ENCODE data around the gene SH3RF3.

SH3RF3 gene

GRCh38 chr2:109371481-109372170 is 242.6 kb downstream of the SH3RF3 start:
- H3K4me1 ChIP-seq (ENCODE audit: control insufficient read depth, insufficient read depth, low read length) = peaks cover 7% of the 10 kb centered on the region
- H3K9ac ChIP-seq (ENCODE audit: low read depth, low read length) = no peak overlapping the region
- H3K36me3 ChIP-seq (ENCODE audit: insufficient read depth, low read length) = peaks cover 43% of the 10 kb centered on the region
- H3K27me3 ChIP-seq (ENCODE audit: control insufficient read depth, insufficient read depth, low read length) = no peaks in the 10 kb centered on the region
- no peaks in the 10 kb centered on the region for H3K9me3 ChIP-seq (replicated peaks; ENCODE audit: low read length)
- no peak overlapping the region for H3K4me3 ChIP-seq (ENCODE audit: low read length)
- no peak overlapping the region for H3K4me2 ChIP-seq (ENCODE audit: low read length)

GRCh38 chr2:109372171-109372568 is 243.2 kb downstream of the SH3RF3 start:
- Histone ChIP-seq H3K27me3 (ENCODE audit: control insufficient read depth, insufficient read depth, low read length) (no peaks in the 10 kb centered on the region), H3K4me1 (ENCODE audit: control insufficient read depth, insufficient read depth, low read length) (peaks cover 11% of the 10 kb centered on the region), H3K9ac (ENCODE audit: low read depth, low read length) (no peak overlapping the region), H3K9me3 (replicated peaks; ENCODE audit: low read length) (no peaks in the 10 kb centered on the region), H3K4me3 (ENCODE audit: low read length) (no peak overlapping the region), H3K36me3 (ENCODE audit: insufficient read depth, low read length) (peaks cover 43% of the 10 kb centered on the region), H3K4me2 (ENCODE audit: low read length) (no peak overlapping the region)

GRCh38 chr2:109372614-109373013 is 243.6 kb downstream of the SH3RF3 start:
- H3K9ac ChIP-seq (ENCODE audit: low read depth, low read length) = no peak overlapping the region
- H3K4me3 ChIP-seq (ENCODE audit: low read length) = no peak overlapping the region
- no peaks in the 10 kb centered on the region for H3K27me3 ChIP-seq (ENCODE audit: control insufficient read depth, insufficient read depth, low read length)
- H3K4me1 ChIP-seq (ENCODE audit: control insufficient read depth, insufficient read depth, low read length) = peaks cover 14% of the 10 kb centered on the region
- H3K36me3 ChIP-seq (ENCODE audit: insufficient read depth, low read length) = peaks cover 43% of the 10 kb centered on the region
- no peaks in the 10 kb centered on the region for H3K9me3 ChIP-seq (replicated peaks; ENCODE audit: low read length)
- no peak overlapping the region for H3K4me2 ChIP-seq (ENCODE audit: low read length)

- Histone ChIP-seq H3K9ac (ENCODE audit: low read depth, low read length) (no peak overlapping the region), H3K4me1 (ENCODE audit: control insufficient read depth, insufficient read depth, low read length) (peaks cover 14% of the 10 kb centered on the region), H3K36me3 (ENCODE audit: insufficient read depth, low read length) (peaks cover 43% of the 10 kb centered on the region), H3K27me3 (ENCODE audit: control insufficient read depth, insufficient read depth, low read length) (no peaks in the 10 kb centered on the region), H3K4me2 (ENCODE audit: low read length) (no peak overlapping the region), H3K9me3 (replicated peaks; ENCODE audit: low read length) (no peaks in the 10 kb centered on the region), H3K4me3 (ENCODE audit: low read length) (no peak overlapping the region)
Observed at GRCh38 chr2:109373791-109374547, 245.0 kb downstream of the SH3RF3 start.

- Histone ChIP-seq H3K36me3 (ENCODE audit: insufficient read depth, low read length) (peaks cover 43% of the 10 kb centered on the region), H3K4me2 (ENCODE audit: low read length) (no peak overlapping the region), H3K9ac (ENCODE audit: low read depth, low read length) (no peak overlapping the region), H3K9me3 (replicated peaks; ENCODE audit: low read length) (no peaks in the 10 kb centered on the region), H3K27me3 (ENCODE audit: control insufficient read depth, insufficient read depth, low read length) (no peaks in the 10 kb centered on the region), H3K4me3 (ENCODE audit: low read length) (no peak overlapping the region), H3K4me1 (ENCODE audit: control insufficient read depth, insufficient read depth, low read length) (peaks cover 14% of the 10 kb centered on the region)
Observed at GRCh38 chr2:109374548-109375130, 245.6 kb downstream of the SH3RF3 start.

- Histone ChIP-seq H3K4me3 (ENCODE audit: low read length) (no peak overlapping the region), H3K9ac (ENCODE audit: low read depth, low read length) (no peak overlapping the region), H3K36me3 (ENCODE audit: insufficient read depth, low read length) (peaks cover 43% of the 10 kb centered on the region), H3K27me3 (ENCODE audit: control insufficient read depth, insufficient read depth, low read length) (no peaks in the 10 kb centered on the region), H3K9me3 (replicated peaks; ENCODE audit: low read length) (no peaks in the 10 kb centered on the region), H3K4me1 (ENCODE audit: control insufficient read depth, insufficient read depth, low read length) (peaks cover 14% of the 10 kb centered on the region), H3K4me2 (ENCODE audit: low read length) (no peak overlapping the region)
Observed at GRCh38 chr2:109375131-109375561, 246.1 kb downstream of the SH3RF3 start.

- no peak overlapping the region for H3K4me2 ChIP-seq (ENCODE audit: low read length)
- H3K36me3 ChIP-seq (ENCODE audit: insufficient read depth, low read length) = peaks cover 43% of the 10 kb centered on the region
- H3K4me1 ChIP-seq (ENCODE audit: control insufficient read depth, insufficient read depth, low read length) = peaks cover 14% of the 10 kb centered on the region
- no peak overlapping the region for H3K4me3 ChIP-seq (ENCODE audit: low read length)
- H3K27me3 ChIP-seq (ENCODE audit: control insufficient read depth, insufficient read depth, low read length) = no peaks in the 10 kb centered on the region
- no peaks in the 10 kb centered on the region for H3K9me3 ChIP-seq (replicated peaks; ENCODE audit: low read length)
- no peak overlapping the region for H3K9ac ChIP-seq (ENCODE audit: low read depth, low read length)
Observed at GRCh38 chr2:109375656-109376055, 246.7 kb downstream of the SH3RF3 start.

GRCh38 chr2:109376115-109376514 is 247.1 kb downstream of the SH3RF3 start:
- H3K4me1 ChIP-seq (ENCODE audit: control insufficient read depth, insufficient read depth, low read length) = peaks cover 19% of the 10 kb centered on the region
- H3K4me2 ChIP-seq (ENCODE audit: low read length) = no peak overlapping the region
- H3K9ac ChIP-seq (ENCODE audit: low read depth, low read length) = no peak overlapping the region
- peaks cover 43% of the 10 kb centered on the region for H3K36me3 ChIP-seq (ENCODE audit: insufficient read depth, low read length)
- H3K4me3 ChIP-seq (ENCODE audit: low read length) = no peak overlapping the region
- no peaks in the 10 kb centered on the region for H3K9me3 ChIP-seq (replicated peaks; ENCODE audit: low read length)
- H3K27me3 ChIP-seq (ENCODE audit: control insufficient read depth, insufficient read depth, low read length) = no peaks in the 10 kb centered on the region

- Histone ChIP-seq H3K9me3 (replicated peaks; ENCODE audit: low read length) (no peaks in the 10 kb centered on the region), H3K36me3 (ENCODE audit: insufficient read depth, low read length) (peaks cover 36% of the 10 kb centered on the region), H3K4me2 (ENCODE audit: low read length) (no peak overlapping the region), H3K4me1 (ENCODE audit: control insufficient read depth, insufficient read depth, low read length) (peaks cover 27% of the 10 kb centered on the region), H3K4me3 (ENCODE audit: low read length) (no peak overlapping the region), H3K27me3 (ENCODE audit: control insufficient read depth, insufficient read depth, low read length) (no peaks in the 10 kb centered on the region), H3K9ac (ENCODE audit: low read depth, low read length) (no peak overlapping the region)
Observed at GRCh38 chr2:109376796-109377495, 247.9 kb downstream of the SH3RF3 start.

- Histone ChIP-seq H3K36me3 (ENCODE audit: insufficient read depth, low read length) (peaks cover 26% of the 10 kb centered on the region), H3K4me3 (ENCODE audit: low read length) (no peak overlapping the region), H3K4me1 (ENCODE audit: control insufficient read depth, insufficient read depth, low read length) (peaks cover 37% of the 10 kb centered on the region), H3K9me3 (replicated peaks; ENCODE audit: low read length) (no peaks in the 10 kb centered on the region), H3K27me3 (ENCODE audit: control insufficient read depth, insufficient read depth, low read length) (no peaks in the 10 kb centered on the region), H3K4me2 (ENCODE audit: low read length) (no peak overlapping the region), H3K9ac (ENCODE audit: low read depth, low read length) (no peak overlapping the region)
Observed at GRCh38 chr2:109377976-109378375, 249.0 kb downstream of the SH3RF3 start.

GRCh38 chr2:109378682-109379081 is 249.7 kb downstream of the SH3RF3 start:
- Histone ChIP-seq H3K4me3 (ENCODE audit: low read length) (no peak overlapping the region), H3K4me2 (ENCODE audit: low read length) (no peak overlapping the region), H3K27me3 (ENCODE audit: control insufficient read depth, insufficient read depth, low read length) (no peaks in the 10 kb centered on the region), H3K9me3 (replicated peaks; ENCODE audit: low read length) (no peaks in the 10 kb centered on the region), H3K4me1 (ENCODE audit: control insufficient read depth, insufficient read depth, low read length) (peaks cover 41% of the 10 kb centered on the region), H3K9ac (ENCODE audit: low read depth, low read length) (no peak overlapping the region), H3K36me3 (ENCODE audit: insufficient read depth, low read length) (peaks cover 19% of the 10 kb centered on the region)

All from skeletal muscle satellite cell (primary cell).